Measurements from ENCODE around the gene PEX5.
"Not testable (repeated sequence)": the region's sequence is repeated elsewhere in the genome, so short reads cannot be mapped to it uniquely, and the experiment has no call there.

The PEX5 gene

GRCh38 chr12:7160183-7160582, 29.3 kb upstream of the PEX5 start:
- Histone ChIP-seq H3K4me1 (ENCODE audit: control insufficient read depth, insufficient read depth, low read length) (no peaks in the 10 kb centered on the region), H3K36me3 (ENCODE audit: control insufficient read depth, insufficient read depth, low read length) (no peaks in the 10 kb centered on the region), H3K9me3 (ENCODE audit: control insufficient read depth, insufficient read depth, low read length) (peaks cover 1% of the 10 kb centered on the region; the same call in 1 of the 2 replicates), H3K27me3 (ENCODE audit: control insufficient read depth, insufficient read depth, low read length) (no peaks in the 10 kb centered on the region), H3K27ac (ENCODE audit: low read length) (no peak overlapping the region), H3K4me3 (ENCODE audit: low read length) (no peak overlapping the region)
- no CpG with 5 or more reads among the region's 7 CpGs for WGBS (ENCODE audit: insufficient coverage, insufficient read length)
- no peak for DNase-seq (ENCODE audit: low read depth, low spot score)

- WGBS (ENCODE audit: insufficient coverage, insufficient read length), result no CpG with 5 or more reads among the region's 4 CpGs
- H3K4me3 ChIP-seq (ENCODE audit: low read length), result no peak overlapping the region
- DNase-seq (ENCODE audit: low read depth, low spot score), result no peak
- no peaks in the 10 kb centered on the region for H3K36me3 ChIP-seq (ENCODE audit: control insufficient read depth, insufficient read depth, low read length)
- no peaks in the 10 kb centered on the region for H3K4me1 ChIP-seq (ENCODE audit: control insufficient read depth, insufficient read depth, low read length)
- H3K9me3 ChIP-seq (ENCODE audit: control insufficient read depth, insufficient read depth, low read length), result peaks cover 1% of the 10 kb centered on the region; the same call in 1 of the 2 replicates
- H3K27me3 ChIP-seq (ENCODE audit: control insufficient read depth, insufficient read depth, low read length), result no peaks in the 10 kb centered on the region
- no peak overlapping the region for H3K27ac ChIP-seq (ENCODE audit: low read length)
Measured at GRCh38 chr12:7161327-7161726, 28.2 kb upstream of the PEX5 start.

DNA sequence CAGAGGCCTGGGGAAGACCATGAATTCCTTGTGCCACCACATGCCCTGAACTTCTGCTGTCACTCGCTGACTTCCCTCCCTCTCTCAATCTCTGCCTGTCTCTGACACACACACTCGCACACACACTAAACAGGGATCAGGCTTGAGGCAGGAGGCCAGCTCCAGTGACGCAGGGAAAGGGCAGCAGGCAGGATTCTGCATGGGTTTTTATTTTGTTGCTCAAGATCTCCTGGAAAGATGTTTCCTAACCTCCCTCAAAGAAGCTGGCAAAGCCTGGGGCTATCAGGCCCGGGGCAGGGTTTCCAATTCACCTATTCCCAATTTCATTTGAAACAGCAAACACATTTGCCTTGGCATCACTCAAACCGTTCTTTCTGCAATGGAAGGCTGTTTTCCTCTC, 27.7 kb upstream of the PEX5 start:
- no CpG with 5 or more reads among the region's 5 CpGs for WGBS (ENCODE audit: insufficient coverage, insufficient read length)
- Histone ChIP-seq H3K9me3 (ENCODE audit: control insufficient read depth, insufficient read depth, low read length) (peaks cover 1% of the 10 kb centered on the region; the same call in 1 of the 2 replicates), H3K27ac (ENCODE audit: low read length) (no peak overlapping the region)

GRCh38 chr12:7162691-7163114, 26.8 kb upstream of the PEX5 start:
- DNase-seq (ENCODE audit: low read depth, low spot score), result peak; percentile 55
- Histone ChIP-seq H3K27me3 (ENCODE audit: control insufficient read depth, insufficient read depth, low read length) (no peaks in the 10 kb centered on the region), H3K4me3 (ENCODE audit: low read length) (no peak overlapping the region)

More for the DNA sequence above, 27.7 kb upstream of the PEX5 start:
- Histone ChIP-seq H3K4me3 (ENCODE audit: low read length) (no peak overlapping the region), H3K27me3 (ENCODE audit: control insufficient read depth, insufficient read depth, low read length) (no peaks in the 10 kb centered on the region), H3K4me1 (ENCODE audit: control insufficient read depth, insufficient read depth, low read length) (no peaks in the 10 kb centered on the region), H3K36me3 (ENCODE audit: control insufficient read depth, insufficient read depth, low read length) (no peaks in the 10 kb centered on the region)
- no peak for DNase-seq (ENCODE audit: low read depth, low spot score)

DNA sequence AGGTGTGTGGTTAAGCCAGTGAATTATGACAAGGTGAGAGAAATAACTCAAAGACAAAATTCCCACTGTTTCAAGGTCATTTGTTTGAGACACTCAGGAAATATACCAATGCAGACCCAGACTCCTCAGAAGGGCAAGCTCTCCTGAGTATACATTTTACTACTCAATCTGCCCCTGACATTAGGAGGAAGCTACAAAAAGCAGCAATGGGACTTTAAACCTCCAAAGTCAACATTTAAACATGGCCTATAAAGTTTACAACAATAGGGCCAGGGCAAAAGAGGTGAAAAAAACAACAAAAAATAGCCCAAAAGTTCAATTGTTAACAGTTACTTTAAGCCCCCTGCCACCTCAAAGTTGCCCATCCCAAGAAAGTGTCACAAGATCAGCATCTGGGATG, 19.5 kb upstream of the PEX5 start:
- peaks cover 9% of the 10 kb centered on the region for H3K9me3 ChIP-seq (ENCODE audit: control insufficient read depth, insufficient read depth, low read length)
- no peak overlapping the region for H3K27ac ChIP-seq (ENCODE audit: low read length)
- no peaks in the 10 kb centered on the region for H3K27me3 ChIP-seq (ENCODE audit: control insufficient read depth, insufficient read depth, low read length)
- H3K4me3 ChIP-seq (ENCODE audit: low read length), result no peak overlapping the region
- no peaks in the 10 kb centered on the region for H3K4me1 ChIP-seq (ENCODE audit: control insufficient read depth, insufficient read depth, low read length)
- no peaks in the 10 kb centered on the region for H3K36me3 ChIP-seq (ENCODE audit: control insufficient read depth, insufficient read depth, low read length)
- DNase-seq (ENCODE audit: low read depth, low spot score), result no peak

More at GRCh38 chr12:7162691-7163114, 26.8 kb upstream of the PEX5 start:
- Histone ChIP-seq H3K27ac (ENCODE audit: low read length) (no peak overlapping the region), H3K9me3 (ENCODE audit: control insufficient read depth, insufficient read depth, low read length) (peaks cover 1% of the 10 kb centered on the region), H3K36me3 (ENCODE audit: control insufficient read depth, insufficient read depth, low read length) (no peaks in the 10 kb centered on the region), H3K4me1 (ENCODE audit: control insufficient read depth, insufficient read depth, low read length) (no peaks in the 10 kb centered on the region)
- WGBS (ENCODE audit: insufficient coverage, insufficient read length), result no CpG with 5 or more reads among the region's 19 CpGs

DNA sequence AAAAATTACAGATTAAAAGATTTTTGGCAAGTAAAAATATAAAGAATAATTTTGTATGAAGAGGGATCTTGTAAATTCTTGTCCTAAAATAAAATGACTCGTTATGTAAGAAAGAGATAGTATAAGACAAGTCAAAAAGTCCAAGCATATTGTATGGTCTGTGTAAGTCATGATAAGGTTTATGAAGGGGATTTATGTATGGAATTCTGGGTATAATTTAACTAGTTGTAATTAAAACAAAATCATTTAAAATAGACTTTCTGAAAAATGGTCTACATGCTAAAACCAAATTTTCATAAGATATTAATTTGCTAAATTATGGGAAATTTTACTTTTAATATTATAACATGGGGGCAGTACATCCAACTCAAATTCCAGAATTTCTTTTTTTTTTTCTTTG, 17.6 kb upstream of the PEX5 start:
- Histone ChIP-seq H3K4me3 (ENCODE audit: low read length) (no peak overlapping the region), H3K4me1 (ENCODE audit: control insufficient read depth, insufficient read depth, low read length) (no peaks in the 10 kb centered on the region), H3K27me3 (ENCODE audit: control insufficient read depth, insufficient read depth, low read length) (no peaks in the 10 kb centered on the region), H3K36me3 (ENCODE audit: control insufficient read depth, insufficient read depth, low read length) (no peaks in the 10 kb centered on the region), H3K27ac (ENCODE audit: low read length) (no peak overlapping the region), H3K9me3 (ENCODE audit: control insufficient read depth, insufficient read depth, low read length) (peaks cover 8% of the 10 kb centered on the region)
- DNase-seq (ENCODE audit: low read depth, low spot score), result no peak
- 100% methylated on average over 1 of the region's 1 CpG for WGBS (ENCODE audit: insufficient coverage, insufficient read length)

GRCh38 chr12:7175493-7175892, 14.0 kb upstream of the PEX5 start:
- H3K9me3 ChIP-seq (ENCODE audit: control insufficient read depth, insufficient read depth, low read length), result no peaks in the 10 kb centered on the region; the same call in 1 of the 2 replicates
- H3K4me3 ChIP-seq (ENCODE audit: low read length), result no peak overlapping the region
- H3K27ac ChIP-seq (ENCODE audit: low read length), result no peak overlapping the region
- DNase-seq (ENCODE audit: low read depth, low spot score), result no peak
- no peaks in the 10 kb centered on the region for H3K27me3 ChIP-seq (ENCODE audit: control insufficient read depth, insufficient read depth, low read length)
- no peaks in the 10 kb centered on the region for H3K4me1 ChIP-seq (ENCODE audit: control insufficient read depth, insufficient read depth, low read length)
- H3K36me3 ChIP-seq (ENCODE audit: control insufficient read depth, insufficient read depth, low read length), result no peaks in the 10 kb centered on the region

GRCh38 chr12:7176595-7176994, 12.9 kb upstream of the PEX5 start:
- H3K9me3 ChIP-seq (ENCODE audit: control insufficient read depth, insufficient read depth, low read length), result no peaks in the 10 kb centered on the region; the same call in 1 of the 2 replicates

GRCh38 chr12:7178481-7178880, 11.0 kb upstream of the PEX5 start:
- Histone ChIP-seq H3K27ac (ENCODE audit: low read length) (no peak overlapping the region), H3K36me3 (ENCODE audit: control insufficient read depth, insufficient read depth, low read length) (no peaks in the 10 kb centered on the region), H3K4me3 (ENCODE audit: low read length) (no peak overlapping the region), H3K4me1 (ENCODE audit: control insufficient read depth, insufficient read depth, low read length) (no peaks in the 10 kb centered on the region), H3K9me3 (ENCODE audit: control insufficient read depth, insufficient read depth, low read length) (no peaks in the 10 kb centered on the region), H3K27me3 (ENCODE audit: control insufficient read depth, insufficient read depth, low read length) (no peaks in the 10 kb centered on the region)
- DNase-seq (ENCODE audit: low read depth, low spot score), result no peak
- no CpG with 5 or more reads among the region's 2 CpGs for WGBS (ENCODE audit: insufficient coverage, insufficient read length)

More at GRCh38 chr12:7176595-7176994, 12.9 kb upstream of the PEX5 start:
- no CpG with 5 or more reads among the region's 2 CpGs for WGBS (ENCODE audit: insufficient coverage, insufficient read length)
- H3K27ac ChIP-seq (ENCODE audit: low read length), result no peak overlapping the region
- no peaks in the 10 kb centered on the region for H3K36me3 ChIP-seq (ENCODE audit: control insufficient read depth, insufficient read depth, low read length)
- no peaks in the 10 kb centered on the region for H3K4me1 ChIP-seq (ENCODE audit: control insufficient read depth, insufficient read depth, low read length)
- no peak overlapping the region for H3K4me3 ChIP-seq (ENCODE audit: low read length)
- DNase-seq (ENCODE audit: low read depth, low spot score), result no peak
- H3K27me3 ChIP-seq (ENCODE audit: control insufficient read depth, insufficient read depth, low read length), result no peaks in the 10 kb centered on the region

GRCh38 chr12:7180685-7181084, 8.8 kb upstream of the PEX5 start:
- no peak for DNase-seq (ENCODE audit: low read depth, low spot score)
- H3K36me3 ChIP-seq (ENCODE audit: control insufficient read depth, insufficient read depth, low read length), result no peaks in the 10 kb centered on the region
- no peak overlapping the region for H3K27ac ChIP-seq (ENCODE audit: low read length)
- H3K4me3 ChIP-seq (ENCODE audit: low read length), result no peak overlapping the region
- no peaks in the 10 kb centered on the region for H3K27me3 ChIP-seq (ENCODE audit: control insufficient read depth, insufficient read depth, low read length)
- no peaks in the 10 kb centered on the region for H3K9me3 ChIP-seq (ENCODE audit: control insufficient read depth, insufficient read depth, low read length)
- no peaks in the 10 kb centered on the region for H3K4me1 ChIP-seq (ENCODE audit: control insufficient read depth, insufficient read depth, low read length)
- WGBS (ENCODE audit: insufficient coverage, insufficient read length), result no CpG with 5 or more reads among the region's 1 CpG

- not testable (repeated sequence) for H3K9me3 ChIP-seq (ENCODE audit: control insufficient read depth, insufficient read depth, low read length); DNase-seq (ENCODE audit: low read depth, low spot score); H3K4me1 ChIP-seq (ENCODE audit: control insufficient read depth, insufficient read depth, low read length); H3K36me3 ChIP-seq (ENCODE audit: control insufficient read depth, insufficient read depth, low read length); H3K27ac ChIP-seq (ENCODE audit: low read length); H3K4me3 ChIP-seq (ENCODE audit: low read length); H3K27me3 ChIP-seq (ENCODE audit: control insufficient read depth, insufficient read depth, low read length)
- no CpG with 5 or more reads among the region's 2 CpGs for WGBS (ENCODE audit: insufficient coverage, insufficient read length)
Measured at GRCh38 chr12:7186058-7186457, 3.4 kb upstream of the PEX5 start.
